Measurements from ENCODE around the gene APLF.

- TF ChIP-seq CTCF (IDR thresholded peaks at IDR 0.05) (no peak), POLR2A (IDR thresholded peaks at IDR 0.05) (no peak)
Measured at GRCh38 chr2:68612765-68613519, 145.6 kb downstream of the APLF start.

Measured in ovary (tissue), 3 donors.